Epithelial cell of prostate (primary cell): ENCODE results near the gene MED22.
A peak's percentile ranks its signal among the peaks of the same experiment; 100 is the strongest.
"Not testable (repeated sequence)": the region's sequence is repeated elsewhere in the genome, so short reads cannot be mapped to it uniquely, and the experiment has no call there.

ENCODE experiments used
- DNase-seq: peaks from one replicate; pipeline ENCODE4 v3.0.0-alpha.2; 2011; ENCODE audit warnings: low read depth, low spot score
- H3K27ac ChIP-seq: fragments of 450-650 bp; 2 replicates; pipeline ENCODE4 v1.5.1; 2017; ENCODE audit warnings: mild to moderate bottlenecking

MED22 gene

DNA sequence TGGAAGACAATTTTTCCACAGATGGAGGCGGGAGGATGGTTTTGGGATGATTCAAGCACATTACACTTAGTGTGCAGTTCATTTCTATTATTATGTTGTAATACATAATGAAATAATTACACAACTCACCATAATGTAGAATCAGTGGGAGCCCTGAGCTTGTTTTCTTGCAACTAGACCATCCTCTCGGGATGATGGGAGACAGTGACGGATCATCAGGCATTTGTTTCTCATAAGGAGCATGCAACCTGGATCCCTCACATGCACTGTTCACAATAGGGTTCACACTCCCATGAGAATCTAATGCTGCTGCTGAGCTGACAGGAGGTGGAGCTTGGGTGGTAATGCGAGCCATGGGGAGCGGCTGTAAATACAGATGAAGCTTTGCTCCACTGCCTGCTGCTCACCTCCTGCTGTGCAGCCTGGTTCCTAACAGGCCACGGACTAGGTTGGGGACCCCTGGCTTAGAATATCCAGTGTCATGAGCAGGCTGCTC lies 29.8 kb upstream of the MED22 start:
- no peak overlapping the region for H3K27ac ChIP-seq
- no peak for DNase-seq

DNA sequence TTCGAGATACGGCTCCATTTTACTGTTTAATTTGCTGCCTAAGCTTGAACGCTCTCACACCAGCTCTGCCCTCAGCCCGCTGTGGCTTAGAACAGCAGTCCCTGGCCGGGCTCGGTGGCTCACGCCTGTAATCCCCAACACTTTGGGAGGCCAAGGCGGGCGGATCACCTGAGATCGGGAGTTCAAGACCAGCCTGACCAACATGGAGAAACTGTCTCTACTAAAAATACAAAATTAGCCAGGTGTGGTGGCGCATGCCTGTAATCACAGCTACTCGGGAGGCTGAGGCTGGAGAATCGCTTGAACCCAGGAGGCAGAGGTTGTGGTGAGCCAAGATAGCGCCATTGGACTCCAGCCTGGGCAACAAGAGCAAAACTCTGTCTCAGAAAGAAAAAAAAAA lies 29.3 kb upstream of the MED22 start:
- H3K27ac ChIP-seq, DNase-seq: not testable (repeated sequence)

DNA sequence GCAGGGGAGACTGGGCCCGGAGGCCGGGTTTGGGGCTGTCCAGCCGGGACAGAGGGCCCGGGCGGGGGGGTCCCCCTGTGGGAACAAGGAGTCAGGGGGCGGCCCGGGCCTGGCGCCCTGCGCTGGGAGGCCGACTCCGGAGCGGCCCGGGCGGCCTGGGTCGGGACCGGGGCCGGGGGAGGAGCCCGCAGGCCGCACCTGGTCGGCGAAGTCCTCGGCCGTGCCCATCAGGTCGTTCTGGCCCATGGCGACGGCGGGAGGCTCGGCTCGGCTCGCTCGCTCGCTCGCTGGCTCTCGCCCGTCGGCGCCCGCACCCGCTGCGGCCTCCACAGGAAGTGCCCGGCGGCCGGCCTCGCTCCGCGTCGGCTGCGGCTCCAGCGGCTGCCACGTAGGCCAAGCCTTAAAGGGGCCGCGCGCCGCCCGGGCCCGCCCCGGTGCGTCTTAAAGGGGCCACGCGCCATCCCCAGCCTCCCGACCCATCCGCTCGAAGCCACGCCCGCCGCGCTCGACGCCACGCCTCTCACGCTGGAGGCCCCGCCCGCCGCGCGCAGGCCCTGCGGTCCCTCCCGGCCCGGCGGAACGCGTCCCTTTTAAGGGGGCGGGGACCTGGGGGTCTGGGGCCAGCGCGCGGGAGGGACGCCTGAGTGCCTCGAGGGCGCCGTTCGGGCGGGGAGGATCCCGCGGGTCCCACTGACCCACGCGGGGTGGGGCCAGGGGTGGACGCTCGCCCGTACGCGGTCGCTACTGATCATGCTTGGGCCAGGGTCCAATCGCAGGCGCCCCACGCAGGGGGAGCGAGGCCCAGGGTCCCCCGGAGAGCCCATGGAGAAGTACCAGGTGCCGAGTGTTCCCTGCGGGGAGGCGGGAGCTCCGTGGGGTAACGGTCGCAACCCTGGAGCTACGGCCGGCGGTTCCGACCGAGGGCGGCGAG lies 28.1 kb upstream of the MED22 start, which contains the start of the genes STKLD1 and SURF4:
STKLD1 (plus strand) TSS at position 643 of the 931 bp plus-strand sequence; CDS start at position 751, 108 bp downstream.
SURF4 (minus strand) TSS at position 337 of the 931 bp plus-strand sequence; CDS start at position 246, 91 bp downstream.
- DNase-seq = peak; percentile 78
- peak within 1 kb of the TSS; percentile 86 for H3K27ac ChIP-seq

DNA sequence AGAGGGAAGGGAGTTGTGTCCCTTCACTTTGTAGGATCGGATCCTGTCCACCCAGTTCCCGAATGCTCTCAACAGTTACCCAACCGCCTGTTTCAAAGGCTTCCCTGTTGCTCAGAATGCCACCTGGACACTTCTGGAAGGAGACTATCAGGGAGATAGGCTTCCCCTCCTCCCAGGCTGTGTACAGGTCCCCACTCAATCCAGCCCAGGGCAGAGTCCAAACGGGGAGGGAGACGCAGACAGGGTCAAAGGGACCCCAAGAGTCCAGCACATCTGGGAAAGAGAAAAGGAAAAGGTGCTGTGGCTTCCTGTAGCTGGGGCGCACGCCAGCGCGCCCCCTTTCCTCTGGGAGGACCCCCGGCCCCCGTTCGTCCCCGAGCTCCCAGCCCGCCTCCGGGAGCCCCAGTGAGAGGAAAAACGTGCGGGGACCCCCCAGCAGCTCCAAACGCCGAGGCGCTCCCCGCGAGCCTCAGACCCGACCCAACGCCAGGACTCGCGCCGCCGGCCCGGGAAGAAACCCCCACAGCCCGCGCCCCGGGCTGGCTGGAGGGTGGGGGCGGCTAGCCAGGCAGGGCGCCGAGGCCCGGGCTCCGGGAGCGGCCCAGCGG lies 27.3 kb upstream of the MED22 start:
- DNase-seq = no peak

DNA sequence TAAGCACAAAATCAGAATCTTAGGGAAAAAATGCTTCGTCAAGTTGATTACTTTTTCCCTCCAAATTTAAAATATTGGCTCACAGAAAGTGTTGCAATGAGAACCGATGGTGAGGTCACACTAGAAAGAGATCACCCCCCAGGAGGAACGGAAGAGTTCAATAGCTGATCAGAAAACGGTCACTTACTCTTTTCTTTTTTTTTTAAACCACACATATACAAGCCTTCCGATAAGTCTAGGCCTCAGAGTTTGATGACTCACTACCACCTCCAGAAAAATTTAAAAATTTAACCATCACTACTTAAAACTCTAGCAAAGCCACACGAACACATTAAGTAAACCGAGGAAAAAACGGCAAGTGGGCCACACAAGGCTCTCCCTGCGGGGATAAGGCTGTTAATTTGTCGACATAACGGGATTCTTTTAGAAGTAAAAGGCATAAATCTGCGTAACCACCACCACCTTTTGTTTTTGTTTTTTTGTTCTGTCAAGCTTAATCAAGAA lies 26.7 kb upstream of the MED22 start:
- DNase-seq = no peak
- H3K27ac ChIP-seq = peak overlapping the region; percentile 86

More for the DNA sequence above, 27.3 kb upstream of the MED22 start:
- peak overlapping the region; percentile 86 for H3K27ac ChIP-seq

DNA sequence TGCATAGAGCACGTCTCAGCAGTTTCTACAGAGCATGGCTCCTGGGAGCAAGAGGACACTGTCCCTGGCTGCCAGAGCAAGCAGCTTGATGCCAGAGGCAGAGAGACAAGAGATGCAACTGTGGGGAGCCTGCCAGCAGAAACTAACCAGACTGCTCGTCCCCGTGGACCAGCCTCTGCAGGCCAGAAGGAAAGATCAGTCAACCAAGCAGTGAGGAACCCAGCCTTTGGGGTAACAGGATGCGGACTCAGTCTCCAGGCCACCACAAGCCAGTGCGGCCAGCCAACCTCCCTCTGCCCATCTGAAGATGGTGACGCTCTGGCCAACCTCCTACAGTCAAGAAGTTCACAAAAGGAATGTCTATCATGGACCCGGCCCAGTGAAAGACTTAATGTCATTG lies 24.2 kb upstream of the MED22 start:
- H3K27ac ChIP-seq = no peak overlapping the region
- no peak for DNase-seq

DNA sequence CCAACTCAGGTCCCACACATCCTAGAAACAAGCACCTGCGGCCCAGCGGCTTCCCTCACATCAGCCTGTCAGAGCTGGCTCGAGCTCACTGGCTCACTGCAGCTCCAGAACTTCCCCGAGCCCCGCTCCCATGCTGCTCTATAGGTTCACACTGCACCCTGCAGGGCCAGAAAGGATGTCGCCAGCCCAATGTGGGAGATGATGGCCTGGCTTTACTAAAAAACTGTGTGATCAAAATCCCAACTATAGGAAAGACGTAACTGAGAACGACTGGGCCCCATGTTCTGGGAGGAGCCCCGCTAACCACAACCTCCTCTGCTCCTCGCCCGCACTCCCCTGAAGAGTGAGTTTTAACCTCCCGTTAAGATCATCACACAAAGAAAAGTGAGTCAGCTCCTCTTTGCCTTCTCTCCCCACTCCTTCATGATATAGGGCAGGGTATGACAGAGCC lies 23.4 kb upstream of the MED22 start:
- H3K27ac ChIP-seq = no peak overlapping the region
- no peak for DNase-seq

DNA sequence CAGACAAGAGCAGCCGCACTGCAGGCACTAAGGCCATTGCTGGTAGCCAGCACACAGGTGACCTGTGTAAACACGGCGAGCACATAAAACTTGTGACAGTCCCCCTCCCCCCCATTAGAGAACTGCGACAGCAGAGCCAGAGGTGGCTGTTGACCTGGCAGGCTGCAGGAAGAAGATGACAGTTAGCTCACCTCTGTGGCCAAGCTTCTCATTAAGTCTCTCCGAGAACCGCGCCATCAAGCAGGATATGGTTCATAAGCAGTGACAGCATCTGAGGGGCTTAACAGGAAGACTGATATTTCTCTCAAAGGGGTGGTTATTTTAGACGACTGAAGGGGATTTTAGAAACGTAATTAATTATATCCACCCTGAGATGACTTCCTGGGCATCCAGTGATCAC lies 22.8 kb upstream of the MED22 start:
- no peak overlapping the region for H3K27ac ChIP-seq
- no peak for DNase-seq

DNA sequence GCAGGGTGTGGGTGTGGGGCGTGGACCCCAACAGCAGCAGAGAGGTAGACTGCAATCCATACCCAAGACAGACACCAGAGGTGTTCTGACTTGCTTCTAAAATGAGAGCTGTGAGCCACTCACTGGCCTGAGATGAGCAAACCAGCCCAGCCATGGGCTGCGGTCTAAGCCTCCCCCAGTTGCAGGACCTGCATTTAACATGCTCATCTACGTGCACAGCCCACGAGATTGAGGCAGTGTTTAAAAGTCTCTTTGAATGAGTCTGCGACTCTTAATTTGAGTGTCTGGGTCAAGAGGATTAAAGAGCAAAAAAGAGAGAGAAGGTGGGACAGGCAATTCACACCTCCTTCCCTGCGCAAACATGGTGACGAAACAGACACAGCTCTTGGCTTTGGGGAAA lies 22.0 kb upstream of the MED22 start:
- H3K27ac ChIP-seq = peak overlapping the region; percentile 67
- no peak for DNase-seq

DNA sequence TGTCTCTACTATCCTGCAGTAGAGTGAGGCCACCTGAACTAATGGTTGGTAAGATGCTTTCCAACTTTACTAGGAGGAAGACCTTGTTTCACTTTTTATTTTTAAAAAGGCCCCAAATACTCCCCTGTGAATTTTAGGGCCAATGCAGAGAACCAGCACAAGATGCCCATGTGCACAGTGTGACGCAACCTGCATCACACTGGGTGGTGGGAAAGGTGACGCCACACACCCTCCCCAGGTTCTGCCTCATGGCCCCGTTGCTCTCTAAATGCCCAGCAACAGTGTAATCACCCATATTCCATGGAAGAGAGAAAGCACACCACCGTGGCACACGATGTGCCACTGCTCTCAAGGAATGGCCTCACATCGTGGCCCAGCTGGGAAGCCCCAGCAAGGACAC lies 21.5 kb upstream of the MED22 start:
- no peak for DNase-seq
- H3K27ac ChIP-seq = peak overlapping the region; percentile 67

DNA sequence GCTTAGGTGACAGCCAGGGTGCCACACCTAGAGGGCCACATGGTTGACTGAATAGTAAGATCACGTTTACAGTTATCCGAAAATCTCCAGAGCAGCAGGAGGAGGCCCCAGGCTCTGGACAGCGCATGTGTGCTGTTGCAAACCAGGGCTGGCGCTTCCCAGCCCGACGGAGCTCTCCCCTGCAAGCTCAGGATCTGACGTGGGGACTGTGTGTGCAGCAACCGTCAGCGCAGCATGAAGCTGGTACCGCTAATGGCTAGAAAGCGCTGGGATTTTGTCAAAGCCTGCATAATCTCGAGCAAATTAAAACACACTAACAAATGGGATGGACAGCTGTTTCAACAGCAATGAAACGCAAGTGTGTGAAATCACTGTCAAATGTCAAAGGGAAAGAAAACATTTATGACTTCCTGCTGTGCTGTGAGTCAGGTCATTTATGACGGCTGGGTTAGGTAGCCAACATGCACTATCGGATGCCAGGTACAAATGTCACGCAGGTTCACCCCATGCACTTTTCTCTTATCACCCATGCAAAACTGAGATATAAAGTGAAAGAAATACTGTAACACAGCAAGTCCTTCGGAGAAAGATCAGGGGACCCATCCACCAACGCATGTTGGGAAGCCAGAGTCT lies 20.4 kb upstream of the MED22 start:
- no peak for DNase-seq
- peak overlapping the region; percentile 67 for H3K27ac ChIP-seq

DNA sequence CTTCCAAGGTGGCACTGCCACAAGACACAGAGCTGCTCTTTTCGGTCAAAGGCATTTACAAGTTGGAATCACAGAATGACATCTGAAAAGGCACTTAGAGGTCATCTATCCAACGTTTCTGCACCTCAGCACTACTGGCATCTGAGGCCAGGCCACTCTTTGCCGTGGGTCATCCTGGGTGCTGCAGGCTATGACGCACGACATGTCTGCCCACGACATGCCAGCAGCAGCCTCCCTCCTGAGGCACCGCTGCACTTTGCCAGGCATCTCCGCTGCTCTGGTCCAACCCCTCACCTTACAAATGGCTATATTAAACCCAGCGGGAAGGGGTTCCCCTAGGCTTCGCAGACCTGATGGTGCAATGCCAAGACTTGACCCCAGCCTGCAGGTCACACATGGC lies 19.8 kb upstream of the MED22 start:
- DNase-seq = no peak
- H3K27ac ChIP-seq = peak overlapping the region; percentile 67

DNA sequence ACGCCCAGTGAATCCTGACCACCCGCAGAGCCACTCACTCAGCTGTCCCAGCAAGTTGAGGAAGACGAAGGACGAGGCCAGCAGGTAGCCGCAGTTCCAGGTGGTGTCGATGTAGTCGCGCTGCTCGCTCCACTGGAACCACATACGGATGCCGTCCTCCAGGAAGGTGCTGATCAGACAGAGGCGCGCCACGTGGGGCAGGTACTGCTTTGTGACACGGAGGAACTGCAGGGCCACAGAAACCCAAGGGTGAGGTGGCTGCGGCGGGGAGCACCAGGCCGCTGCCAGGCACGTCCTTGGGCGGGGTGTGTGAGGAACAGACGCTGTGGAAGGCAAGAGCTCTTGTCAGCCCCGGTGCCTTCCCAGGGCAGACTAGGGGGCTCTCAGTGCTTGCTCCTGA lies 19.3 kb upstream of the MED22 start:
- no peak for DNase-seq
- peak overlapping the region; percentile 67 for H3K27ac ChIP-seq

DNA sequence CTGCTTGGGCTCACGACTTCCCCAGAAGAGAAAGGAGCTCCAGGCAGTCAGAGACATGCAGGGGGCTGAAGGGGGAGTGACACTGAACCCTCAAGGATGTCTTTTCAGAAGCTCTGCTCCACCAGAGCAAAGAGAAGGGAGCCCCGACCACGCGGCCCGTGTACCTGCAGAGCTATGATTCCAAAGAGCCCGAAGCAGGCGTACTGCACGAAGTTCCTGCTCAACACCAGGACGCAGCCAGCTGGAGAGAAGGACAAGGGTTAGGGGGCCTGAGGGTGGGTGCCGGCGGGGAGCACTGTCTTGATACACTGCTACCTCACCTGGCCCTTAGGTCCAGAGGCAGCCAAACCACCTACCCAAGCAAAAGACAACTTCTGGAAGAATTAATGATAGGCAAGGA lies 18.5 kb upstream of the MED22 start:
- DNase-seq = no peak
- H3K27ac ChIP-seq = peak overlapping the region; percentile 77

DNA sequence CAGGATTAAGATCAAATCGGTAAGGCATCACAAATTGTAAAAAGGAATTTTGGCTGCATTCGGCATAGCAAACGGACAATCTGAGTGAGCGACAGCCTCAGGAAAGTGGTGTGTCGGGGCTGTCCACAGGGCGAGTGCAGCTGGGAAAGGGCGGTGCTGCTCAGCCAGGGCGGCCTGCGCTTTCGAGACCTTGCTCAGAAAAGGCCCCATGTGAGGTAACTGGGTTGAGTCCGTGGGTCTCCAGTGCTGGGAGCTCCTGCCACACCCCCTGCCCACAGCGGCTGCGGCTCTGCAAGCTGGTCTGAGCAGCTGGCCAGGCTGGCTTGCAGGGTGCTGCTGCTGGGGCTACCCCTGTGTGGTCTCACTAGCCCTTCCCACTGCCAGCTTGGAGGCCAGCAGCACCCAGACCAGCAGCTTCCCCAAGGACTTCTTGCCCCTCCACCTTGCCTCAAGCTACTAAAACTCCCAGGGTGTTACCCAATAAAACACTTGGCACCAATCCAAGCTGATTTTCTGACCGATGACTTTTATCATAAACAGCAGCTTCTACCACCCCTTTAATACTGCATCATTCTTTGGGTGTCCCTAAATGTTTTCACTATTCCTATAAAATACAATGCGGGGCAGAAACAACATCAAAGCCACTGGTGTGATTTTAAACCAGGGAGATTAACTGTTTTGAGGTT lies 14.6 kb upstream of the MED22 start:
- no peak for DNase-seq
- no peak overlapping the region for H3K27ac ChIP-seq

DNA sequence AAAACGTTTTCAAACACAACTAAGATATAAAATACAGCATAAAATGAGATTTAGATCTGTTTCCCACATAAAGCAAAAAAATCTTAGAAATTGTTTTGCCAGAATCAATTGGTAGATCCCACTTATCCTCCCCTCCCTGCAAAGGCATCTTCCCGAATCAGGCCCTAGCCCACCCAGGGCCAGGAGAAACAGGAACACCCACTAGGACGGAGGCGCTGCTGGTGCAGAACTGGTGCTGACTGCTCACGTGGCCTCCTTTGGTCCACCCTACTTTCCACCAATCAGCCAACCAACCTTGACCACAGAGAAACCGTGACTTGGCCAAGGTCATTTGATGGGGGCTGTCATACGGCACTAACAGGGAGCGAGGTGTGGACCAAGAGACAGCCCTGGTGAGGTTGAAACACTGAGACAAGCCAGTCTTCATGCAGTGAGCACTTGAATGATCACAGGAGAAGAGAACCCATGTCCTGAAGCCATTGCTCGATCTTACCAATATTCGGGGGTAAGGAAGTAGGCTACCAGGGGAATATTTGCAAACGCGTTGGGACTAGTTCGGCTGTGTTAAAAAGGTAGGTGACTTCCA lies 13.7 kb upstream of the MED22 start:
- H3K27ac ChIP-seq = no peak overlapping the region
- DNase-seq = no peak

DNA sequence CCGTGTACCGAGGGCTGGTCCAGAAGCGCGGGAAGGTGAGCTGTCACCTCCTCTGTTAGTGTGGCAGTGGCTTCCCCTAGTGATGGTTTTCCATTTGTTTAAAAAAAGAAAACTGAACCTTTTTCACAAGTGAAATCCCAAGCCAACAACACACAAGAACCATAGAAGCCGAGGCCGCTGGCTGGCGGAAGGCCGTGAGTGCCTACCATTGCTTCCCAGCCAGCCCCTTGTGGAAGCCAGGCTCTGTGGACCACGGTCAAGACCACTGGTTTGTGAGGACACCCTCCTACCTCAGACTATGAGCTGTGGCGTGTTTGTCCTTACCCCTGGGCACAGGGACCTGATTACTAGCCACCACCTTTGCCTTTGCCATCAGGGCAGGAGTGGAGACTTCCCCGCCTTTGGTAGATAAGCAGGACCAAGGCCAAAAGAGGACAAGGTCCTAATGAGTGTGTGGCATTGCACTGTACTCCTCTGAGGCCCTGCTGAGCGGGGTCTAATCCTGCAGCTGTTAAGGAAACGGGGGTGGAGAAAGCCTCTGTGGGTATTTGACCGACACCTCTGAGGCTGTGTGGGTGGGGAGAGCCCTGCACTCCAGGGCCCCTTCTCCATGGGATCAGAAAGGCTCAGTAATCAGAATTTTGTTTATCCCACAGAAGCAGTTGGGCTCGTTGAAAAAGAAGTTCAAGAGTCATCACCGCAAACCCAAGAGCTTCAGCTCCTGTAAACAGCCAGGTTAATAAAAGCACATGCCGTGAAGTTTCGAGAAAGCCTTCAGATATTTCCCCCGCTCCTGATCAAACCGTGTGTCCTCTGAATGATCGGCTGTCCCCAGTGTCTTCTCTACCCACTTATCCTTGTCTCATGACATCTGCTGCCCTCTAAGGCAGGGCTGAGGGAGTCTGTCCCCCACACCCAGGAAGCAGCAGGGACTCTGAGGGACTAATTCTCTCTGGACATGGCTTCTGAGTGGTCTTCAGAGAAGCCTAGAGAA lies 12.8 kb upstream of the MED22 start:
- H3K27ac ChIP-seq = no peak overlapping the region
- no peak for DNase-seq

DNA sequence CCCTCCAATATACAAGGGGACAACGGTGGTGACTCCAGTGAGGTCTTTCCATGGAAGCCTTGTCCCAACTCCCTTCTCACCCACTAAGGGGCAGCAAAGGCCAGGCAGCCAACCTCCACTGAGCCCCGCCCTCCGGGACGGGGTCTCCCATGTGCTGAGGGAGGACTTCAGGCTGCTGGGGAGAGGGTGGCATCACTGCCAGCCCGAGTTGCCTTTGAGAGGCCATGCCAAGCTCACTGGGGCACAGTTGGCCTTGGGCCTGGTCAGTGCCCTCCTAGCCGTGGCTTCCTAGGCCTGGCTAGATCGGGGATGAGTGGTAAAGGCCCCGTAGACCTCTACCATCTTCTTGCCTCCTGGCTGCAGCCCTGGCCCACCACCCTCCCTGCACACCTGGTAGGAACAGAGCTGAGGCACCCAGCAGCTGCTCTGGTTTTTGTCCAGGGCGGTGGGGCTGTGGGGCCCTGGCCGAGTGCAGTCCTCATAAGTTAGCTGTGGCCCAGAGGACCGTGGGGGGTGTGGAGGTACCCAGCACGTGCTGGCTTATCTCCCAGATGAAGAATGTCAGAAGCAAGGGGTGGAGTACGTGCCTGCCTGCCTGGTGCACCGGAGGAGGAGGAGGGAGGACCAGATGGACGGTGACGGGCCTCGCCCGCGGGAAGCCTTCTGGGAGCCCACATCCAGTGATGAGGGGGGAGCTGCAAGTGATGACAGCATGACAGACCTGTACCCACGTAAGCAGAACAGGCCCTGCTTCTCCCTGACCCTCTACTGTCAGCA lies 11.7 kb upstream of the MED22 start:
- DNase-seq = no peak
- no peak overlapping the region for H3K27ac ChIP-seq
